Activated CD4-positive, alpha-beta T cell treated with anti-CD3 and anti-CD28 coated beads, Interleukin-2, amount 50 U/mL, for 16 hours (primary cell): ENCODE measurements around the gene PHC2.

ENCODE experiments used
- DNase-seq: peaks from one replicate; pipeline ENCODE4 v3.0.0-alpha.2; 2020

Gene PHC2

DNA sequence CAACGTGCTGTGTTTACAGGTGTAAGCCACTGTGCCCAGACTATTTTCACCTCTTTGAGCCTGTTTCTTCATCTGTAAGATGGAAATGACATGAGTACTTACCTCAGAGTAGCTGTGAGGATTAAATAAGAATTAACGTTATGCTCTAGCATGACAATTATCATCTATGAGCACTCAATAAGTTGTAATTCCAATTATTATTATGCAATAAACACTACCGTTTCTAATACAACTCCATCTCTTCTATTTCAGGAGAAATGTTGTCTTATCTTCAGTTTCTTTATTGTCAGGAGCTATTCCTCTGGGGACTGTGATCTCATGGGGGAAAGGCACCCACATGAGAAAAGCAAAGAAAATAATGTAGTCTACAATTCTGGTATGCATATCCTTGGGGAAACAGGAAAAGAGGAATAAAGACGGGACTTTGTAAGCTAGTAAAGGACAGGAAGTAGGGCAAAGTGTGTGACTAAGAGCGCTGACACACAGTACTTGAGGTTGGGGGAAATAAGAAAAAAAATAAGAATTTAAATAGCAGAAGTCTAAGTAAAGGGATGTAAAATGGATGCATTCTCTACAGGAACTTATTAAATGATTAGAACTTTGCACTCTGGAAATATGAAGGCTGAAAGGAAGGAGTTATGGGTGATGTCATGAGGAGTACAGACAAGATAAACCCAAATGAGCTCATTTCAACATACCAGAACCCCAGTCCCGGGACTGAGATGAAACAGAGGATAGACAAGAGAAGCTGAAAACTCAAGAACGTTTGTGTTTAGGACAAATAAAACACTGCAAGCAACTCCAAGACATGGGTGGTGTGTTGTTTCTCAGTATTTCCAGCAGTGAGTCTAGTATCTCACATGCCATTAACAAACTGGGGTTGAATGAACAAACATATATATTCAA lies 9.8 kb downstream of the PHC2 start:
- DNase-seq, result no peak

- no peak for DNase-seq
Measured at GRCh38 chr1:33418811-33419210, 12.1 kb downstream of the PHC2 start.

GRCh38 chr1:33414879-33415278 lies 16.0 kb downstream of the PHC2 start:
- no peak for DNase-seq

- no peak for DNase-seq
Measured at GRCh38 chr1:33410091-33410701, 20.7 kb downstream of the PHC2 start.

- DNase-seq, result no peak
Measured at GRCh38 chr1:33408093-33408436, 22.8 kb downstream of the PHC2 start.

GRCh38 chr1:33407352-33408092 lies 23.4 kb downstream of the PHC2 start:
- no peak for DNase-seq

- no peak for DNase-seq
Measured at GRCh38 chr1:33402206-33402605, 28.7 kb downstream of the PHC2 start.

GRCh38 chr1:33401471-33401870 lies 29.4 kb downstream of the PHC2 start:
- no peak for DNase-seq

- no peak for DNase-seq
Measured at GRCh38 chr1:33400153-33400911, 30.6 kb downstream of the PHC2 start.

DNA sequence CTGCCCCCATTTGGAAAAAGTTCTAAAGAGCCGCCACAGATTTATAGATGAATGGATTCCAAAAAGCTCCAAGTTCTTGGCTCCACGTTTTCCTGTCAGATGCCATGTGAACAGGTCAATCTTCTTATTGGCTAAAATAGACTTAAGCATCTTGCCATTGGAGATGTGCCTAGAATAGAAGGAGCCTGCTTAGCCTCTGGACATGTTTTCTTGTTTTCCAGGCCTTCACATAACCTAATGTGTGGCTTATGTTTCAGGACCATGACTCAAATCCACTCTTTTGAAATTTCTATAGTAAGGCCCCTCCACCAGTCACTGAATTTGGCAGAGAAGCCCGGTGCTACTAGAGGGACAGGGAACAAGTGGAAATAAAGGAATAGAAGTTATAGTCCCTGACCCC lies 31.5 kb downstream of the PHC2 start:
- DNase-seq, result no peak

DNA sequence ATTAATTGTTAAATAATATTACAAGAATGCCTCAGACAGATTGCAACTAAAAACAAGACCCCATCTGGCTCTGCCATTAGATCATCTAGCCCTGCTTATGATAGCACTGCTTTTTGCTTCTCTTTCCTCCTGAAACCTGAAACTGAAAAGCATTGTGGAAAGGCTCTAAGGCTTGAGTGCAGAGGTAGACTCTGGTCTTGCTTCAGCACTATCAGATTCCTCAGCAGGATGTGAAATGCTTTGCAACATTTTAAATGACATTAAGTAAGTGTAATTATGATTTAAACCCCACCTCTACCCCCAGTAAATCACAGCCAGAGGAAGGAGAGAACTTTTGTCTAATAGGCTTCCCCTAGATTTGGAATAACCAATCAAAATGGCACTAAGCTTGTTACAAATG lies 32.9 kb downstream of the PHC2 start:
- DNase-seq, result no peak

DNA sequence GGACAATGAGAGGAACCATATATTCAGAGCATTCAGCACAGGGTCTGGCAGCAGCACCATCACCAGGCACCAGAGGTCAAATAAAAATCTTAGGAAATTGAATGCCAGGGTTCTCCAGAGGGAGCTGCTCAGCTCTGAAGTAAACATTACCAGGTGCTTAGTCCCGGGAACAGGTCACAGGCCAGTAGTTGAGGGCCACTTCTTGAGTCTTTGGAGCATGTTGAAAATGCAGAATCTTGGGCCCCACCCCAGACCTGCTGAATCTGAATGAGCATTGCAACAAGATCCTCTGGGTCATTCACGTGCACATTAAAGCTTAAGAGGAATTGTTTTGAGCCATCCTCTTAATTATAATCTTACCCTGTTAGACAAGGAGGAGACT lies 33.8 kb downstream of the PHC2 start:
- no peak for DNase-seq

DNA sequence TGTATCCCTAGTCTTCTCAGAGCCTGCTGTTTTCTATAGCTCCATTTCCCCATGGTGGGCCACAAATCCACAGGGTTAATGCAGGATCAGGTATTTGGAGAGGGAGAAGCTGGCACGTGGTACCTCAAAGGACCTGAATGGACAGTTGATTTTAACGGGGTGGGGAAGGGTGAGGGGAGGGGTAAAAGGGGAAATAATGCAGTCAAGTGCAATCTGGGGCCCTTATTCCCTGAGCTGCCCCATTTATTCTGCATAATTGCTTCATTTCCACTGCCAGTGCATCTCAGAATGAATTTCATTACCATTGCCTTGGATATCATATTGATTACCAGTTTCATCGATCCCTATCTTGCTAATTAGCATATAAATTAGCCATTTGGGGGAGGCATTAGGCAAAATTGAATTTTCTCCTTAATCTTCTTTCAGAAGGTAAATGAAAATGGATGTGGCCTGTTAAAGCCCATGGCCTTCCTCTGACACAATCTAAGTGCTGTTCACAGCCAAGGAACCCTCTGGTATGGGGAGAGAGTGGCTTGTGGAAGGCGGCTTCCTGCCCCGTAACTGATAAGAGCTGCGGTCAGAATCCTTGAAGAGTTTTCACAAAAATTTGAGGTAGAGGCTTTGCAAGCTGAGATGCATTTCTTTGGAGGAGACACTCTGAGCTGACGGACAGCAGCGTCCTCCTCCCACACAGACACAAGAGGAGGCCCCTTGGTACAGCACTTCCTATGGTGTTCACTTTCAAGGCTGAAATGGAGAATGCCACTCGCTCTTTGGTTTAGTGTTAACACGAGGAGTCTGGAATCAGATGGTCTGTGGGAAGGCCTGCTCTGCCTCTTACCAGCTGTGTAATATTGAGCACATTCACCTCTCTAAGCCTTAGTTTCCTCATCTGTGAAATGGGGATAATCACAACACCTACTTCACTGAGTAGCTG lies 34.4 kb downstream of the PHC2 start:
- DNase-seq, result no peak

GRCh38 chr1:33394770-33395169 lies 36.1 kb downstream of the PHC2 start:
- DNase-seq, result no peak

GRCh38 chr1:33393991-33394390 lies 36.9 kb downstream of the PHC2 start:
- no peak for DNase-seq

DNA sequence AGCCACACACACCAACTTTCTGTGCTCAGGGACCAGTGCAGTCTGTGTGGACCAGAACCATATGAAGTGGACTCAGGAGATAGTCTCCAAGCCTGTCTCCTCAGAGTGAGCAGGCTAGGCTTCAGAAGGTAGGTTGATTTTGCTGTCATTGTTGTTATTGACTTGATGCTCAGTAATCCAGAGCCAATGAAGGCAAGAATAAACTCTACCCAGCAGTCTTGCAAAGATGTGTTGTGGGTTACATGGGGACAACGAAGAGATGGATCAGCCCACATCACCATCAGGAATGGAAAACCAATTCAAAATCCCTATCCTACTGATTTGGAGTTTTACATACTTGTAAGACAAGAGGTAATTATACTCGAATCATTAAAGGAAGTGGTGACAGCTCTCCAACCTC lies 37.4 kb downstream of the PHC2 start:
- no peak for DNase-seq

GRCh38 chr1:33392639-33393038 lies 38.3 kb downstream of the PHC2 start:
- DNase-seq, result no peak

- DNase-seq, result no peak
Measured at GRCh38 chr1:33392206-33392605, 38.7 kb downstream of the PHC2 start.

DNA sequence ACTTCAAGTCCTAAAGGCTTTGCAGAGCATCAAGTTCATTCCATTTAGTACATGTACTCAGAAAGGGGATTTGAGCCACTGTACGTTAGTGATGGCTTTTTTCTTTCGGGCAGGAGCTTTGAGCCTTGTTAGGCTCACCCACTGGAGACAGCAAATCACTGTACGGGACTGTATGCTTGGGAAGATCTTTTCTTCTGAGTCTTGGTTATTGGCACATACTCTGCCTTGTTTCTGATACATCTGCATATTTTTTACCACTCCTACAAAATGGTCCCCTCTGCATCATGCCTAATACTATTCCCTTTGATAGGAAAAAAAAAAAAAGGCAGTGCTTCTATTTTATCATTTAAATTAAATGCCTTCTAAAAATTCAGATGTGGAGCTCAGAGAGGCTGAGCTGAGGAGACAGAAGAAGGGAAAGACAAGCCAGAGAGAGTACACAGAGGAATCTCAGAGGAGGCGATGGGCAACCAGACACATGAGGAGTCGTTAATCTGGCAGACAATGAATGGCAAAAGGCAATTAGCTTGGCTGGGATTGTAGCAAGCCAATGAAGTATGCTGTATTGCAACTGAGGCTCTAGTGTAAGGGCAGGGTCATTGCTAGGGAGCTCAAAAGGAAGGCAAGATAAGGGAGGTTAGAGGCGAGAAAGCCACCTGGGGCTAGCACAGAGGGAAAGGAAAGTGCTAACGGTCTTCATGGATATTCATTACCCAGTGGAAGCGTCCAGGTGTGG lies 39.4 kb downstream of the PHC2 start:
- DNase-seq, result no peak

- DNase-seq, result no peak
Measured at GRCh38 chr1:33390542-33390941, 40.4 kb downstream of the PHC2 start.
